GM23248 (cell line): ENCODE data around the gene SLC29A3. TPM values are rescaled to one million over a fixed set of nuclear protein-coding genes. Genes with fewer than 3 reads are reported as not detected.

Source experiments
- DNase-seq: peaks from one replicate; pipeline ENCODE4 v3.0.0-alpha.2; 2015
- H2AFZ ChIP-seq: fragments of 200-600 bp; sonication (generic); 2 replicates; pipeline ENCODE4 v1.6.1; 2016; ENCODE audit warnings: antibody characterized with exemption
- H3F3A ChIP-seq: fragments of 200-600 bp; sonication (generic); 2 replicates; pipeline ENCODE4 v1.6.1; 2016; ENCODE audit warnings: mild to moderate bottlenecking, antibody characterized with exemption, mixed run types; ENCODE audit not compliant: insufficient read depth
- H3K27ac ChIP-seq: fragments of 200-600 bp; sonication (generic); 2 replicates; pipeline ENCODE4 v1.5.1; 2016; ENCODE audit warnings: mild to moderate bottlenecking
- H3K27me3 ChIP-seq: fragments of 200-600 bp; sonication (generic); replicated peaks from 2 replicates; pipeline ENCODE4 v1.6.1; 2016; ENCODE audit warnings: mild to moderate bottlenecking; ENCODE audit not compliant: insufficient read depth
- H3K36me3 ChIP-seq: fragments of 200-600 bp; sonication (generic); 2 replicates; pipeline ENCODE4 v1.6.1; 2016; ENCODE audit warnings: low read depth, mild to moderate bottlenecking
- H3K4me1 ChIP-seq: fragments of 200-600 bp; sonication (generic); 2 replicates; pipeline ENCODE4 v1.6.1; 2016; ENCODE audit warnings: mild to moderate bottlenecking; ENCODE audit not compliant: insufficient read depth
- H3K4me2 ChIP-seq: fragments of 200-600 bp; sonication (generic); one replicate; pipeline ENCODE4 v1.6.1; 2016; ENCODE audit warnings: mild to moderate bottlenecking; ENCODE audit not compliant: unreplicated experiment
- H3K4me3 ChIP-seq: fragments of 200-600 bp; sonication (generic); 2 replicates; pipeline ENCODE4 v1.5.1; 2016; ENCODE audit warnings: mild to moderate bottlenecking
- H3K79me2 ChIP-seq: fragments of 200-600 bp; sonication (generic); 2 replicates; pipeline ENCODE4 v1.6.1; 2016; ENCODE audit warnings: mild to moderate bottlenecking; ENCODE audit not compliant: insufficient read depth
- H3K9ac ChIP-seq: fragments of 200-600 bp; sonication (generic); 2 replicates; pipeline ENCODE4 v1.6.1; 2016; ENCODE audit warnings: mild to moderate bottlenecking
- H3K9me2 ChIP-seq: fragments of 200-600 bp; sonication (generic); 2 replicates; pipeline ENCODE4 v1.6.1; 2016; ENCODE audit warnings: mixed run types, mild to moderate bottlenecking, moderate library complexity; ENCODE audit not compliant: insufficient read depth
- H3K9me3 ChIP-seq: fragments of 200-600 bp; sonication (generic); one replicate; pipeline ENCODE4 v1.6.1; 2017; ENCODE audit warnings: low read depth
- H4K20me1 ChIP-seq: fragments of 200-600 bp; sonication (generic); 2 replicates; pipeline ENCODE4 v1.6.0; 2016; ENCODE audit not compliant: insufficient read depth
- EZH2 ChIP-seq: fragments of 200-600 bp; sonication (generic); IDR thresholded peaks from 2 replicates; pipeline ENCODE4 v1.6.1; 2018; ENCODE audit warnings: antibody characterized with exemption, mild to moderate bottlenecking; ENCODE audit not compliant: insufficient read depth, poor library complexity, severe bottlenecking
- EZH2phosphoT487 ChIP-seq: fragments of 200-600 bp; sonication (generic); IDR thresholded peaks from 2 replicates; pipeline ENCODE4 v1.6.1; 2018; ENCODE audit warnings: antibody characterized with exemption, moderate library complexity, mild to moderate bottlenecking, low read depth; ENCODE audit not compliant: insufficient read depth
- WGBS, 2 experiments: methylation state at CpG; one replicate each; pipeline ENCODE4 v1.1.6; 2015 to 2017; ENCODE audit warnings: low lambda C conversion rate in 2 of 2, low coverage in 1 of 2; ENCODE audit errors: missing lambda C conversion rate in 2 of 2; 5-methylcytosine and 5-hydroxymethylcytosine counted together
- in situ Hi-C: fragments of 300-500 bp; cut with MboI; formaldehyde crosslinking; loops from 2 replicates; pipeline ENCODE4 v1.15.0; 2020
- polyA plus RNA-seq: library from polyadenylated mRNA; unstranded; fragments of >200 nt; fragmentation: Nextera tagmentation; extraction: Ambion mirVana; gene quantifications from 2 replicates; pipeline ENCODE4 v1.2.1, GENCODE V29; 2016
- total RNA-seq: library from RNA; depleted of rRNA; stranded (reverse); fragments of >200 nt; shearing (Covaris generic); gene quantifications from 2 replicates; pipeline ENCODE4 v1.2.3, GENCODE V29; 2014

The SLC29A3 gene
- total and polyA plus RNA-seq, 2 experiments from 2014 or later: 1.9 to 7.3 TPM

DNA sequence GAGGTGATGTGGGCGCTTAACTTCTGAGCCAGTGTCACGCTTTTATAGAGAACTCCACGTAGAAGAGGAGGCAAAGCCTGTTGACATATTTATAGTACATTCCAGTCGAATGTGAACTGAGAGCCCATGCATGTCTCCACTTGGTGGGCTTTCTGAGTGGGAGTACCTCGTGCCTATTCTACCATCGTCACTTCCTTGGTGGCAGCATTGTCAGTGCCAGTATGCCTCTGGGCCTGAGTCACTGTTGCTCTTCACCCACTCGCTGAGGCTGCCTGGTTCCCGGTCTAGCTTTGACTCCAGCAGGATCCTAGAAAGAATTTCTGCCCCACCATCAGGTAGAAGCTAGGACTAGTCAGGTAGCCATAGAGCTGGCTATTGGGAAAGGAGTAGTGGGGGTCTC is 47.6 kb downstream of the SLC29A3 start:
- H3K4me1 ChIP-seq: peaks cover 23% of the 10 kb centered on the region
- H3K79me2 ChIP-seq: no peaks in the 10 kb centered on the region
- no peaks in the 10 kb centered on the region for H4K20me1 ChIP-seq
- H3K27me3 ChIP-seq: no peaks in the 10 kb centered on the region
- H3K9ac ChIP-seq: no peak overlapping the region
- H3K9me2 ChIP-seq: no peaks in the 10 kb centered on the region
- H3F3A ChIP-seq: peaks cover 21% of the 10 kb centered on the region
- no peak overlapping the region for H2AFZ ChIP-seq
- no peaks in the 10 kb centered on the region for H3K36me3 ChIP-seq
- no peaks in the 10 kb centered on the region for H3K9me3 ChIP-seq
- H3K4me3 ChIP-seq: no peak overlapping the region
- TF ChIP-seq EZH2phosphoT487 (no peak), EZH2 (no peak)
- 63 to 66% methylated on average over 8 of the region's 8 CpGs for WGBS, 2 experiments
- in situ Hi-C loops: no loop called here
- DNase-seq: peak; percentile 26
- H3K27ac ChIP-seq: no peak overlapping the region
- no peak overlapping the region for H3K4me2 ChIP-seq

DNA sequence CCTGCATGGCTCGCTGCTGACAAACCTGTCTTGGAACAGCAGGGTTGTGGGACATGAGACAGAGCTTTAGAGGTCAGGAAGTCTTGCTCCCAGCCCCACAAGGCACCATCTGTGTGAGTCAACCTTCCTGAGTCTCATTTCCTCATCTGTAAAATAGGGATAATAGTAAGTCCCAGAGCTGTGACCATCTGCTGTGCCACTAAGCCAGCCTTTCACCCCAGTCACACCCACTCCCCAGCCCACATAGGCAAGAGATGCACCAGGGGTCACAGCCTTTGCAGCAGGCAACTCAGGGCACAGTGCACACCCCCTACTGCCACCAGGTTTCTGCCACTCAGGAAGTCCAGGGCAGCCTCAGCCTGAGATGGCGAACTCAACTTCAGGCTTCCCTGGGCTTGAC is 48.2 kb downstream of the SLC29A3 start:
- DNase-seq: peak; percentile 27
- no peaks in the 10 kb centered on the region for H3K79me2 ChIP-seq
- no peak overlapping the region for H3K4me2 ChIP-seq
- no peaks in the 10 kb centered on the region for H3K36me3 ChIP-seq
- peaks cover 23% of the 10 kb centered on the region for H3K4me1 ChIP-seq
- no peak overlapping the region for H3K4me3 ChIP-seq
- no peaks in the 10 kb centered on the region for H3K9me3 ChIP-seq
- in situ Hi-C loops: no loop called here
- TF ChIP-seq EZH2phosphoT487: no peak
- no peak for TF ChIP-seq EZH2
- no peak overlapping the region for H3K27ac ChIP-seq
- 58 to 61% methylated on average over 2 of the region's 2 CpGs for WGBS, 2 experiments
- H4K20me1 ChIP-seq: no peaks in the 10 kb centered on the region
- no peak overlapping the region for H2AFZ ChIP-seq
- peaks cover 21% of the 10 kb centered on the region for H3F3A ChIP-seq
- no peaks in the 10 kb centered on the region for H3K9me2 ChIP-seq
- no peaks in the 10 kb centered on the region for H3K27me3 ChIP-seq
- no peak overlapping the region for H3K9ac ChIP-seq

DNA sequence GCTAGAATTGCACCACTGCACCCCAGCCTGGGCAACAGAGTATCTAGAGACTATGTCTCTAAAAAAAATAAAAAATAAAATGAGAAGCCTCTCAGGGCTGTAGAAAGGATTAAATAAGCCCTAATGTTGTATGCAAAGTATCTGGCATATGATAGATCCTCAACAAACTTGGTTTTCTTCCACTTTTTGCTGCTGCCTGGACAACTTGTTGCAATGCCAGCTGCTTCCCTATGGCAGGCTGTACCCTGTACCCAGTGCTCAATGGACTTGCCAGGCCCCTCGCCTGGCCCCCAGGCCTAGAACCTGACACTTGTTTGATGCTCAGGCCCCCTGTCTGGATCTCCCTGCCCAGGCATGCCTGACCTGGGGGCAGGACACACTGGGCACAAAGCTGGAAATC is 49.1 kb downstream of the SLC29A3 start:
- Histone ChIP-seq H2AFZ (no peak overlapping the region), H3K79me2 (no peaks in the 10 kb centered on the region), H3K27me3 (no peaks in the 10 kb centered on the region), H3F3A (peaks cover 21% of the 10 kb centered on the region), H3K4me2 (no peak overlapping the region), H3K4me3 (no peak overlapping the region), H3K36me3 (no peaks in the 10 kb centered on the region), H4K20me1 (no peaks in the 10 kb centered on the region), H3K4me1 (peaks cover 23% of the 10 kb centered on the region), H3K27ac (no peak overlapping the region), H3K9ac (no peak overlapping the region), H3K9me2 (no peaks in the 10 kb centered on the region), H3K9me3 (no peaks in the 10 kb centered on the region)
- WGBS, 2 experiments: 60 to 73% methylated on average over 1 of the region's 1 CpG
- in situ Hi-C loops: no loop called here
- TF ChIP-seq EZH2phosphoT487 (no peak), EZH2 (no peak)
- DNase-seq: no peak

DNA sequence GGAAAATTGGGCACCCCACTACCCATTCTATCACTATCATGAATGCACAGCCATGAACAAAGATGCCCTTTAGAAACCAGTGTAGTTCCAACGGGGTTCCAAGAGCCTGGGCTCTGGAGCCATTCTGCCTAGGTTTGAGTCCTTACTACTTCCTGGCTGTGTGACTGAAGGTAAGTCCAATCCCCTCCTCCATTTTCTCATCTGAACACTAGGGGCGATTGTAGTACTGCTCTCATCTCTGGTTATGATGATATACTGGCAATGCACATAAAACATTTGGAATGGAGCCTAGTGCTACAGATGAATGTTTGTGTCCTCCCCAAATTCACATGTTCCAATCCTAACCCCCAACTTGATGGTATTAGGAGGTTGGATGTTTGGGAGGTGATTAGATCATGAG is 49.6 kb downstream of the SLC29A3 start:
- no peak for TF ChIP-seq EZH2
- no peak for TF ChIP-seq EZH2phosphoT487
- in situ Hi-C loops: no loop called here
- no peak for DNase-seq
- no peaks in the 10 kb centered on the region for H3K9me3 ChIP-seq
- peaks cover 21% of the 10 kb centered on the region for H3F3A ChIP-seq
- H3K4me3 ChIP-seq: no peak overlapping the region
- no peak overlapping the region for H2AFZ ChIP-seq
- no peaks in the 10 kb centered on the region for H3K36me3 ChIP-seq
- no peaks in the 10 kb centered on the region for H4K20me1 ChIP-seq
- no peak overlapping the region for H3K9ac ChIP-seq
- H3K27ac ChIP-seq: no peak overlapping the region
- H3K4me2 ChIP-seq: no peak overlapping the region
- H3K27me3 ChIP-seq: no peaks in the 10 kb centered on the region
- no peaks in the 10 kb centered on the region for H3K79me2 ChIP-seq
- H3K9me2 ChIP-seq: no peaks in the 10 kb centered on the region
- WGBS, 2 experiments: 69 to 78% methylated on average over 2 of the region's 2 CpGs
- peaks cover 23% of the 10 kb centered on the region for H3K4me1 ChIP-seq

DNA sequence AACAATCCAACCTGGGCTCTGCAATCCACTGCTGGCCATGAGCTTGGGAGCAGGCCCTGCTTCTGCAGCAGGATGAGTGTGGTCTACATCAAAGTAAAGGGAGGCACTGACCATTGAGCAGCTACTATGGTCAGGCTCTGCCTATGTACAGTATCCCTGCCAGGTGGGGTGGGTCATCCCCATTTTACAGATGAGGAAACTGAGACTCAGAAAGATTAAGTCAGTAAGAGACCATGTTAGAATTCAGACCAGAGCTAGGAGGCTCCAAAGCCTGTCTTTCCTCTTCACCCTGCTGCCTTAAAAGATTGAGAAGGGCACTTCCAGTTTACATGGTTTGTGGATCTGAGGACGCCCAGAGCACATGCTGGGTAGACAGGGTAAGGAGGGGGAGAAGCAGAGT is 50.5 kb downstream of the SLC29A3 start:
- DNase-seq: no peak
- Histone ChIP-seq H3K27ac (no peak overlapping the region), H2AFZ (no peak overlapping the region), H3K4me1 (peaks cover 16% of the 10 kb centered on the region), H3K9me3 (no peaks in the 10 kb centered on the region), H4K20me1 (no peaks in the 10 kb centered on the region), H3K9me2 (no peaks in the 10 kb centered on the region), H3K79me2 (no peaks in the 10 kb centered on the region), H3K4me3 (no peak overlapping the region), H3K9ac (no peak overlapping the region), H3F3A (peaks cover 12% of the 10 kb centered on the region), H3K36me3 (no peaks in the 10 kb centered on the region), H3K4me2 (no peak overlapping the region), H3K27me3 (no peaks in the 10 kb centered on the region)
- in situ Hi-C loops: no loop called here
- no peak for TF ChIP-seq EZH2phosphoT487
- TF ChIP-seq EZH2: no peak
- WGBS, 2 experiments: 67 to 83% methylated on average over 1 of the region's 1 CpG
